Sigmoid colon (tissue), 4 donors: Measurements from ENCODE around the gene UNC93B1.

ENCODE experiments used
- CTCF ChIP-seq, 4 experiments: fragments of 450-650 bp in 3 of 4; fragments of 200-600 bp in 1 of 4; IDR thresholded peaks; one replicate each; pipeline ENCODE4 v1.5.1; 2016 to 2019; ENCODE audit warnings: antibody characterized with exemption in 4 of 4, mild to moderate bottlenecking in 3 of 4, moderate library complexity in 2 of 4
- EP300 ChIP-seq, 4 donors: sonication (generic); formaldehyde crosslinking; IDR thresholded peaks; one replicate each; pipeline ENCODE4 v1.6.1; 2017; ENCODE audit warnings: antibody characterized with exemption in 4 of 4
- POLR2A ChIP-seq, 2 donors: fragments of 450-650 bp; IDR thresholded peaks; one replicate each; pipeline ENCODE4 v1.6.1; 2016; ENCODE audit warnings: antibody characterized with exemption in 2 of 2, mild to moderate bottlenecking in 2 of 2, moderate library complexity in 2 of 2
- POLR2AphosphoS5 ChIP-seq, 4 donors: sonication (generic); formaldehyde crosslinking; IDR thresholded peaks; one replicate each; pipeline ENCODE4 v1.6.1; 2017; ENCODE audit warnings: antibody characterized with exemption in 4 of 4

GRCh38 chr11:68016161-68016903 is 12.4 kb upstream of the UNC93B1 start:
- TF ChIP-seq CTCF (IDR thresholded peaks at IDR 0.05): no peak
- no peak for TF ChIP-seq EP300 (IDR thresholded peaks at IDR 0.05)
- TF ChIP-seq POLR2A (IDR thresholded peaks at IDR 0.05): no peak
- TF ChIP-seq POLR2AphosphoS5 (IDR thresholded peaks at IDR 0.05): no peak
